Muscle layer of colon (tissue), 2 donors: ENCODE results near the gene GHRH.

ENCODE experiments used
- H3K27ac ChIP-seq: one replicate; pipeline ENCODE4 v1.7.0; 2013; ENCODE audit warnings: low read depth, mild to moderate bottlenecking, low read length, moderate library complexity
- H3K27me3 ChIP-seq, 2 donors: one replicate each; pipeline ENCODE4 v1.7.0; 2013; ENCODE audit warnings: low read length in 2 of 2, mild to moderate bottlenecking in 2 of 2; ENCODE audit not compliant: insufficient read depth in 2 of 2, control insufficient read depth in 1 of 2
- H3K36me3 ChIP-seq: one replicate; pipeline ENCODE4 v1.7.0; 2013; ENCODE audit warnings: mild to moderate bottlenecking, low read length; ENCODE audit not compliant: insufficient read depth
- H3K4me1 ChIP-seq: one replicate; pipeline ENCODE4 v1.7.0; 2013; ENCODE audit warnings: mild to moderate bottlenecking, low read length; ENCODE audit not compliant: insufficient read depth
- H3K4me3 ChIP-seq, 2 donors: one replicate each; pipeline ENCODE4 v1.7.0; 2013; ENCODE audit warnings: low read length in 2 of 2, low read depth in 1 of 2, mild to moderate bottlenecking in 1 of 2, moderate library complexity in 1 of 2
- H3K9ac ChIP-seq: one replicate; pipeline ENCODE4 v1.7.0; 2013; ENCODE audit warnings: low read length
- H3K9me3 ChIP-seq: one replicate; pipeline ENCODE4 v1.7.0; 2013; ENCODE audit warnings: mild to moderate bottlenecking, low read length
- donor health status: abdominal sarcoma.
- donor health status: Adenocarcinoma of cecum.

GHRH gene

GRCh38 chr20:37261714-37262113 lies at the start of gene GHRH:
GHRH (minus strand) TSS chr20:37261814; CDS start chr20:37256889, 4,925 bp downstream.
- Histone ChIP-seq H3K9me3 (no peaks in the 10 kb centered on the region), H3K4me1 (no peaks in the 10 kb centered on the region), H3K27ac (no peak within 1 kb of the TSS), H3K4me3 (no peak within 1 kb of the TSS), H3K27me3 (no peaks in the 10 kb centered on the region), H3K36me3 (no peaks in the 10 kb centered on the region), H3K9ac (no peak within 1 kb of the TSS)

GRCh38 chr20:37310951-37311350 lies 49.3 kb upstream of the GHRH start:
- H3K4me1 ChIP-seq = peaks cover 72% of the 10 kb centered on the region
- H3K4me3 ChIP-seq = no peak overlapping the region
- peaks cover 37% of the 10 kb centered on the region for H3K36me3 ChIP-seq
- no peaks in the 10 kb centered on the region for H3K27me3 ChIP-seq
- no peak overlapping the region for H3K9ac ChIP-seq
- H3K27ac ChIP-seq = no peak overlapping the region
- H3K9me3 ChIP-seq = no peaks in the 10 kb centered on the region

- Histone ChIP-seq H3K27me3 (no peaks in the 10 kb centered on the region), H3K4me3 (no peak overlapping the region), H3K9me3 (no peaks in the 10 kb centered on the region), H3K36me3 (peaks cover 35% of the 10 kb centered on the region), H3K4me1 (peaks cover 72% of the 10 kb centered on the region), H3K9ac (no peak overlapping the region), H3K27ac (no peak overlapping the region)
These were observed 48.4 kb upstream of the GHRH start for GRCh38 chr20:37309936-37310590.

GRCh38 chr20:37309290-37309689 lies 47.7 kb upstream of the GHRH start:
- H3K4me3 ChIP-seq = no peak overlapping the region
- no peak overlapping the region for H3K9ac ChIP-seq
- no peaks in the 10 kb centered on the region for H3K9me3 ChIP-seq
- H3K27me3 ChIP-seq = no peaks in the 10 kb centered on the region
- peaks cover 72% of the 10 kb centered on the region for H3K4me1 ChIP-seq
- H3K36me3 ChIP-seq = peaks cover 39% of the 10 kb centered on the region
- no peak overlapping the region for H3K27ac ChIP-seq

GRCh38 chr20:37308086-37309050 lies 46.8 kb upstream of the GHRH start:
- no peaks in the 10 kb centered on the region for H3K27me3 ChIP-seq
- H3K27ac ChIP-seq = peak overlapping the region; percentile 3
- H3K9me3 ChIP-seq = no peaks in the 10 kb centered on the region
- no peak overlapping the region for H3K4me3 ChIP-seq
- no peak overlapping the region for H3K9ac ChIP-seq
- H3K4me1 ChIP-seq = peaks cover 63% of the 10 kb centered on the region
- peaks cover 44% of the 10 kb centered on the region for H3K36me3 ChIP-seq

- no peak overlapping the region for H3K9ac ChIP-seq
- H3K27ac ChIP-seq = no peak overlapping the region
- H3K4me1 ChIP-seq = peaks cover 38% of the 10 kb centered on the region
- no peaks in the 10 kb centered on the region for H3K9me3 ChIP-seq
- H3K27me3 ChIP-seq = no peaks in the 10 kb centered on the region
- peaks cover 53% of the 10 kb centered on the region for H3K36me3 ChIP-seq
- no peak overlapping the region for H3K4me3 ChIP-seq
These were observed 44.2 kb upstream of the GHRH start for GRCh38 chr20:37305839-37306238.

- H3K36me3 ChIP-seq = peaks cover 50% of the 10 kb centered on the region
- H3K4me1 ChIP-seq = peaks cover 39% of the 10 kb centered on the region
- H3K27me3 ChIP-seq = no peaks in the 10 kb centered on the region
- H3K9me3 ChIP-seq = no peaks in the 10 kb centered on the region
- H3K27ac ChIP-seq = peak overlapping the region; percentile 36
- H3K4me3 ChIP-seq = no peak overlapping the region
- H3K9ac ChIP-seq = no peak overlapping the region
These were observed 43.5 kb upstream of the GHRH start for GRCh38 chr20:37305079-37305478.

GRCh38 chr20:37303637-37304036 lies 42.0 kb upstream of the GHRH start:
- Histone ChIP-seq H3K9ac (no peak overlapping the region), H3K4me1 (peaks cover 41% of the 10 kb centered on the region), H3K27ac (no peak overlapping the region), H3K36me3 (peaks cover 39% of the 10 kb centered on the region), H3K4me3 (no peak overlapping the region), H3K9me3 (no peaks in the 10 kb centered on the region), H3K27me3 (no peaks in the 10 kb centered on the region)

GRCh38 chr20:37302981-37303380 lies 41.4 kb upstream of the GHRH start:
- peaks cover 34% of the 10 kb centered on the region for H3K36me3 ChIP-seq
- H3K4me3 ChIP-seq = no peak overlapping the region
- peaks cover 38% of the 10 kb centered on the region for H3K4me1 ChIP-seq
- H3K27me3 ChIP-seq = no peaks in the 10 kb centered on the region
- no peak overlapping the region for H3K27ac ChIP-seq
- no peaks in the 10 kb centered on the region for H3K9me3 ChIP-seq
- H3K9ac ChIP-seq = no peak overlapping the region

- no peak overlapping the region for H3K27ac ChIP-seq
- peaks cover 29% of the 10 kb centered on the region for H3K36me3 ChIP-seq
- H3K27me3 ChIP-seq = no peaks in the 10 kb centered on the region
- peaks cover 44% of the 10 kb centered on the region for H3K4me1 ChIP-seq
- no peaks in the 10 kb centered on the region for H3K9me3 ChIP-seq
- H3K9ac ChIP-seq = no peak overlapping the region
- no peak overlapping the region for H3K4me3 ChIP-seq
These were observed 39.9 kb upstream of the GHRH start for GRCh38 chr20:37301558-37301957.

- Histone ChIP-seq H3K9me3 (no peaks in the 10 kb centered on the region), H3K4me3 (no peak overlapping the region), H3K4me1 (peaks cover 48% of the 10 kb centered on the region), H3K9ac (no peak overlapping the region), H3K27me3 (no peaks in the 10 kb centered on the region), H3K36me3 (peaks cover 25% of the 10 kb centered on the region), H3K27ac (no peak overlapping the region)
These were observed 39.5 kb upstream of the GHRH start for GRCh38 chr20:37301120-37301519.
